ENCODE measurements around the gene UBTD2. TPM values are rescaled to one million over a fixed set of nuclear protein-coding genes. Genes with fewer than 3 reads are reported as not detected.
"Not testable (repeated sequence)": the region's sequence is repeated elsewhere in the genome, so short reads cannot be mapped to it uniquely, and the experiment has no call there.

Gene UBTD2
- total and polyA plus RNA-seq, 3 experiments from 2014 or later, result 3.0 to 7.5 (median 7.4) TPM

- peaks cover 0 to 2% (median 0%) of the 10 kb centered on the region in 5 donors for H3K9me3 Mint-ChIP-seq
- Histone ChIP-seq H3K4me1 (ENCODE audit: insufficient read depth, low read length) (no peaks in the 10 kb centered on the region), H3K27me3 (ENCODE audit: insufficient read depth, low read length, poor library complexity, severe bottlenecking) (no peaks in the 10 kb centered on the region), H3K27ac (ENCODE audit: low read depth, low read length) (no peak overlapping the region), H3K9me3 (ENCODE audit: low read length) (no peaks in the 10 kb centered on the region), H3K36me3 (ENCODE audit: insufficient read depth, low read length) (no peaks in the 10 kb centered on the region), H3K4me3 (ENCODE audit: low read length) (no peak overlapping the region)
- POLR2A ChIA-PET, result interaction anchor here (0.6 kb wide), 1 partner anchor 9 kb away, joined by 3 read pairs; no protein-coding TSS in a partner anchor
- H3K27ac Mint-ChIP-seq, result no peak overlapping the region
- no peaks in the 10 kb centered on the region for H3K27me3 Mint-ChIP-seq
- H3K36me3 Mint-ChIP-seq, result peaks cover 6 to 43% (median 14%) of the 10 kb centered on the region in 3 donors
- no peak for DNase-seq
- H3K4me3 Mint-ChIP-seq, result no peak overlapping the region
- H3K4me1 Mint-ChIP-seq, result no peaks in the 10 kb centered on the region
- CTCF ChIA-PET, result interaction anchor here (1.2 to 1.5 kb wide), 2 partner anchors 24 to 25 kb away, joined by 3 read pairs; partner anchors contain the start of gene STK10
Measured at GRCh38 chr5:172213126-172213525, 70.4 kb downstream of the UBTD2 start.

- Histone ChIP-seq H3K4me3 (ENCODE audit: low read length) (no peak overlapping the region), H3K4me1 (ENCODE audit: insufficient read depth, low read length) (no peaks in the 10 kb centered on the region), H3K27me3 (ENCODE audit: insufficient read depth, low read length, poor library complexity, severe bottlenecking) (no peaks in the 10 kb centered on the region), H3K9me3 (ENCODE audit: low read length) (no peaks in the 10 kb centered on the region), H3K36me3 (ENCODE audit: insufficient read depth, low read length) (no peaks in the 10 kb centered on the region), H3K27ac (ENCODE audit: low read depth, low read length) (no peak overlapping the region)
- no peak overlapping the region for H3K27ac Mint-ChIP-seq
- CTCF ChIA-PET, result interaction anchor here (0.6 to 1.6 kb wide), 2 partner anchors 23 to 30 kb away, joined by 3 to 7 read pairs; partner anchors contain the start of gene STK10
- no peaks in the 10 kb centered on the region for H3K9me3 Mint-ChIP-seq
- no peak for DNase-seq
- POLR2A ChIA-PET, result no interaction called here
- H3K27me3 Mint-ChIP-seq, result no peaks in the 10 kb centered on the region
- H3K36me3 Mint-ChIP-seq, result peaks cover 0 to 34% (median 10%) of the 10 kb centered on the region in 3 donors
- peaks cover 0 to 3% (median 0%) of the 10 kb centered on the region in 3 donors for H3K4me1 Mint-ChIP-seq
- no peak overlapping the region for H3K4me3 Mint-ChIP-seq
Measured at GRCh38 chr5:172211676-172212075, 71.9 kb downstream of the UBTD2 start.

- CTCF ChIA-PET, result no interaction called here
- Histone ChIP-seq H3K27me3 (ENCODE audit: insufficient read depth, low read length, poor library complexity, severe bottlenecking) (no peaks in the 10 kb centered on the region), H3K27ac (ENCODE audit: low read depth, low read length) (no peak overlapping the region), H3K36me3 (ENCODE audit: insufficient read depth, low read length) (no peaks in the 10 kb centered on the region), H3K4me1 (ENCODE audit: insufficient read depth, low read length) (no peaks in the 10 kb centered on the region), H3K9me3 (ENCODE audit: low read length) (no peaks in the 10 kb centered on the region), H3K4me3 (ENCODE audit: low read length) (no peak overlapping the region)
- Mint-ChIP-seq H3K9me3 (no peaks in the 10 kb centered on the region), H3K4me3 (no peak overlapping the region), H3K27me3 (no peaks in the 10 kb centered on the region), H3K4me1 (peaks cover 0 to 3% (median 0%) of the 10 kb centered on the region in 3 donors), H3K36me3 (peaks cover 0 to 23% (median 7%) of the 10 kb centered on the region in 3 donors), H3K27ac (no peak overlapping the region)
- no peak for DNase-seq
- POLR2A ChIA-PET, result no interaction called here
Measured at GRCh38 chr5:172209714-172210113, 73.8 kb downstream of the UBTD2 start.

GRCh38 chr5:172207511-172207910 lies 76.1 kb downstream of the UBTD2 start:
- H3K27me3 Mint-ChIP-seq, result no peaks in the 10 kb centered on the region
- Histone ChIP-seq H3K27ac (ENCODE audit: low read depth, low read length) (no peak overlapping the region), H3K27me3 (ENCODE audit: insufficient read depth, low read length, poor library complexity, severe bottlenecking) (no peaks in the 10 kb centered on the region), H3K36me3 (ENCODE audit: insufficient read depth, low read length) (no peaks in the 10 kb centered on the region), H3K4me3 (ENCODE audit: low read length) (no peak overlapping the region), H3K9me3 (ENCODE audit: low read length) (no peaks in the 10 kb centered on the region), H3K4me1 (ENCODE audit: insufficient read depth, low read length) (no peaks in the 10 kb centered on the region)
- H3K4me3 Mint-ChIP-seq, result no peak overlapping the region
- DNase-seq, result no peak
- H3K36me3 Mint-ChIP-seq, result peaks cover 0 to 16% (median 4%) of the 10 kb centered on the region in 3 donors
- ChIA-PET CTCF (interaction anchor here (0.6 kb wide), 1 partner anchor 16 kb away, joined by 3 read pairs; no protein-coding TSS in a partner anchor), POLR2A (no interaction called here)
- peaks cover 0 to 3% (median 0%) of the 10 kb centered on the region in 3 donors for H3K4me1 Mint-ChIP-seq
- no peaks in the 10 kb centered on the region for H3K9me3 Mint-ChIP-seq
- no peak overlapping the region for H3K27ac Mint-ChIP-seq

- CTCF ChIA-PET; H3K36me3 Mint-ChIP-seq; H3K27ac ChIP-seq (ENCODE audit: low read depth, low read length); H3K4me1 ChIP-seq (ENCODE audit: insufficient read depth, low read length); H3K4me3 ChIP-seq (ENCODE audit: low read length); H3K9me3 ChIP-seq (ENCODE audit: low read length); DNase-seq; H3K36me3 ChIP-seq (ENCODE audit: insufficient read depth, low read length); H3K27me3 ChIP-seq (ENCODE audit: insufficient read depth, low read length, poor library complexity, severe bottlenecking); H3K27ac Mint-ChIP-seq; POLR2A ChIA-PET; H3K4me3 Mint-ChIP-seq; H3K4me1 Mint-ChIP-seq; H3K9me3 Mint-ChIP-seq; H3K27me3 Mint-ChIP-seq: not testable (repeated sequence)
Measured at GRCh38 chr5:172205984-172206383, 77.6 kb downstream of the UBTD2 start.

GRCh38 chr5:172200476-172200875 lies 83.1 kb downstream of the UBTD2 start:
- H3K9me3 ChIP-seq (ENCODE audit: low read length), result no peaks in the 10 kb centered on the region
- CTCF ChIA-PET, result interaction anchor here (1.4 kb wide), 1 partner anchor 83 kb away, joined by 5 read pairs; the partner anchor contains the start of gene UBTD2
- H3K36me3 Mint-ChIP-seq, result no peaks in the 10 kb centered on the region
- H3K27ac Mint-ChIP-seq, result no peak overlapping the region
- H3K36me3 ChIP-seq (ENCODE audit: insufficient read depth, low read length), result no peaks in the 10 kb centered on the region
- H3K9me3 Mint-ChIP-seq, result no peaks in the 10 kb centered on the region
- H3K4me3 ChIP-seq (ENCODE audit: low read length), result no peak overlapping the region
- H3K4me1 Mint-ChIP-seq, result no peaks in the 10 kb centered on the region
- peaks cover 2 to 14% of the 10 kb centered on the region in 2 donors for H3K27me3 Mint-ChIP-seq
- POLR2A ChIA-PET, result no interaction called here
- no peak overlapping the region for H3K4me3 Mint-ChIP-seq
- no peaks in the 10 kb centered on the region for H3K27me3 ChIP-seq (ENCODE audit: insufficient read depth, low read length, poor library complexity, severe bottlenecking)
- no peak overlapping the region for H3K27ac ChIP-seq (ENCODE audit: low read depth, low read length)
- DNase-seq, result no peak
- no peaks in the 10 kb centered on the region for H3K4me1 ChIP-seq (ENCODE audit: insufficient read depth, low read length)

GRCh38 chr5:172199446-172199845 lies 84.1 kb downstream of the UBTD2 start:
- ChIA-PET CTCF (interaction anchor here (1.0 to 2.4 kb wide), 3 partner anchors 11 to 92 kb away, joined by 3 to 16 read pairs (median 5); partner anchors contain the start of genes STK10 and UBTD2), POLR2A (interaction anchor here (1.1 kb wide), 1 partner anchor 12 kb away, joined by 5 read pairs; the partner anchor contains the start of gene STK10)
- H3K36me3 ChIP-seq (ENCODE audit: insufficient read depth, low read length), result no peaks in the 10 kb centered on the region
- peaks cover 2 to 14% of the 10 kb centered on the region in 2 donors for H3K27me3 Mint-ChIP-seq
- no peaks in the 10 kb centered on the region for H3K36me3 Mint-ChIP-seq
- H3K4me1 ChIP-seq (ENCODE audit: insufficient read depth, low read length), result no peaks in the 10 kb centered on the region
- no peak overlapping the region for H3K4me3 Mint-ChIP-seq
- H3K9me3 ChIP-seq (ENCODE audit: low read length), result no peaks in the 10 kb centered on the region
- H3K4me3 ChIP-seq (ENCODE audit: low read length), result no peak overlapping the region
- no peaks in the 10 kb centered on the region for H3K4me1 Mint-ChIP-seq
- no peaks in the 10 kb centered on the region for H3K9me3 Mint-ChIP-seq
- no peak for DNase-seq
- H3K27me3 ChIP-seq (ENCODE audit: insufficient read depth, low read length, poor library complexity, severe bottlenecking), result no peaks in the 10 kb centered on the region
- H3K27ac Mint-ChIP-seq, result no peak overlapping the region
- H3K27ac ChIP-seq (ENCODE audit: low read depth, low read length), result no peak overlapping the region

GRCh38 chr5:172197775-172198174 lies 85.8 kb downstream of the UBTD2 start:
- H3K36me3 ChIP-seq (ENCODE audit: insufficient read depth, low read length); H3K9me3 ChIP-seq (ENCODE audit: low read length); H3K27ac ChIP-seq (ENCODE audit: low read depth, low read length); POLR2A ChIA-PET; H3K9me3 Mint-ChIP-seq; DNase-seq; H3K4me1 ChIP-seq (ENCODE audit: insufficient read depth, low read length); H3K4me3 ChIP-seq (ENCODE audit: low read length); H3K36me3 Mint-ChIP-seq; H3K27ac Mint-ChIP-seq; H3K4me1 Mint-ChIP-seq; H3K27me3 ChIP-seq (ENCODE audit: insufficient read depth, low read length, poor library complexity, severe bottlenecking); H3K4me3 Mint-ChIP-seq: not testable (repeated sequence)
- CTCF ChIA-PET, result interaction anchor here (0.8 to 2.4 kb wide), 2 partner anchors 10 to 159 kb away, joined by 3 to 16 read pairs; partner anchors contain the start of gene STK10
- peaks cover 2 to 14% of the 10 kb centered on the region in 2 donors for H3K27me3 Mint-ChIP-seq
